ENCODE measurements around the gene WASL. TPM values are rescaled to one million over a fixed set of nuclear protein-coding genes. Genes with fewer than 3 reads are reported as not detected.

Gene WASL
- total and polyA plus RNA-seq, 2 of the 13 experiments (the other 11 are each of a cell fraction or from before 2014, with no cell fraction given), result 7.9 to 12.8 TPM

DNA sequence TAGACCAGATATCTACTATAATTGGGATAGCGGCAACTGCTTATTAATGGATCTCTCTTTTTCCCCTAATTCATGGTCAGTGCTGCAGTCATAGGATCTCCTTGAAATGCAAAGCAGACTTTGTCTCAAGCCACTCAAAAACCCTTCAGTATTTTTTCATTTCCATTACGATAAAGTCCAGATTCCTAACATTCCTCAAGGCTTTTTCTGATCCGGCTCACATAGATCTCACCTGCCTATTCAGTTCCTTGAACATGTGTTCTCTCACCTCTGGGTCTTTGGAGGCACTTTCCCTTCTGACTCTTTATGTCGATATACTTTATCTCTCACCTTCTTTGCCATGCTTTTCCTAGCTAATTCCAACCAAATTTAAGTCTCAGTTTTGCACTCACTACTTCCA, 25.7 kb upstream of the WASL start:
- DNase-seq (ENCODE audit: low spot score), result no peak
- H3K27me3 ChIP-seq (ENCODE audit: control insufficient read depth in 1 of 2, insufficient read depth in 2 of 2, low read length in 2 of 2), result no peaks in the 10 kb centered on the region
- no peak overlapping the region for H3K27ac ChIP-seq (ENCODE audit: extremely low read length, insufficient read depth, low read length)
- H2AFZ ChIP-seq (ENCODE audit: low read length), result no peak overlapping the region
- H3K9me3 ChIP-seq (ENCODE audit: low read length), result no peaks in the 10 kb centered on the region
- ChIA-PET POLR2A (no interaction called here), CTCF (ENCODE audit: low intra/inter-chr PET ratio, low total read pairs) (no interaction called here)
- no peak overlapping the region for H3K4me3 ChIP-seq (replicated peaks in 1 of 3; ENCODE audit: insufficient read depth in 1 of 3, low read depth in 2 of 3, low read length in 3 of 3)
- 64% methylated on average over 4 of the region's 4 CpGs for WGBS (ENCODE audit: low lambda C conversion rate)
- peaks cover 7% of the 10 kb centered on the region; the same call in 1 of the 2 replicates for H3K4me1 ChIP-seq (ENCODE audit: insufficient read depth, low read length)
- no peak for ATAC-seq
- no peaks in the 10 kb centered on the region for H4K20me1 ChIP-seq (ENCODE audit: insufficient read depth, low read length)
- TF ChIP-seq ZNF207 (IDR thresholded peaks at IDR 0.05; ENCODE audit: borderline replicate concordance) (no peak), MBD4 (IDR thresholded peaks at IDR 0.05; ENCODE audit: borderline replicate concordance, low read length) (no peak), SOX5 (CRISPR knock-in tag; IDR thresholded peaks at IDR 0.05; ENCODE audit: borderline replicate concordance) (no peak), BRCA1 (CRISPR knock-in tag; IDR thresholded peaks at IDR 0.05) (no peak), ZNF792 (CRISPR knock-in tag; IDR thresholded peaks at IDR 0.05) (no peak), ZNF260 (CRISPR knock-in tag; IDR thresholded peaks at IDR 0.05; ENCODE audit: borderline replicate concordance, low read depth) (no peak), SCMH1 (CRISPR knock-in tag; IDR thresholded peaks at IDR 0.05; ENCODE audit: borderline replicate concordance) (no peak), JUNB (CRISPR knock-in tag; IDR thresholded peaks at IDR 0.05; ENCODE audit: borderline replicate concordance) (no peak), ZBTB20 (CRISPR knock-in tag; IDR thresholded peaks at IDR 0.05; ENCODE audit: borderline replicate concordance, low read depth) (no peak), ZNF121 (CRISPR knock-in tag; IDR thresholded peaks at IDR 0.05) (no peak), TEAD2 (CRISPR knock-in tag; IDR thresholded peaks at IDR 0.05) (no peak), KLF6 (CRISPR knock-in tag; IDR thresholded peaks at IDR 0.05) (no peak), HNRNPH1 (optimal IDR thresholded peaks at IDR 0.05; ENCODE audit: low read depth, low read length) (no peak), GZF1 (CRISPR knock-in tag; IDR thresholded peaks at IDR 0.05) (no peak), NFIB (CRISPR knock-in tag; IDR thresholded peaks at IDR 0.05; ENCODE audit: borderline replicate concordance) (no peak)
- TF ChIP-seq, protein P1, sequence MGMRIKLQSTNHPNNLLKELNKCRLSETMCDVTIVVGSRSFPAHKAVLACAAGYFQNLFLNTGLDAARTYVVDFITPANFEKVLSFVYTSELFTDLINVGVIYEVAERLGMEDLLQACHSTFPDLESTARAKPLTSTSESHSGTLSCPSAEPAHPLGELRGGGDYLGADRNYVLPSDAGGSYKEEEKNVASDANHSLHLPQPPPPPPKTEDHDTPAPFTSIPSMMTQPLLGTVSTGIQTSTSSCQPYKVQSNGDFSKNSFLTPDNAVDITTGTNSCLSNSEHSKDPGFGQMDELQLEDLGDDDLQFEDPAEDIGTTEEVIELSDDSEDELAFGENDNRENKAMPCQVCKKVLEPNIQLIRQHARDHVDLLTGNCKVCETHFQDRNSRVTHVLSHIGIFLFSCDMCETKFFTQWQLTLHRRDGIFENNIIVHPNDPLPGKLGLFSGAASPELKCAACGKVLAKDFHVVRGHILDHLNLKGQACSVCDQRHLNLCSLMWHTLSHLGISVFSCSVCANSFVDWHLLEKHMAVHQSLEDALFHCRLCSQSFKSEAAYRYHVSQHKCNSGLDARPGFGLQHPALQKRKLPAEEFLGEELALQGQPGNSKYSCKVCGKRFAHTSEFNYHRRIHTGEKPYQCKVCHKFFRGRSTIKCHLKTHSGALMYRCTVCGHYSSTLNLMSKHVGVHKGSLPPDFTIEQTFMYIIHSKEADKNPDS (CRISPR knock-in tag; IDR thresholded peaks at IDR 0.05), result no peak
- TF ChIP-seq, protein P2, sequence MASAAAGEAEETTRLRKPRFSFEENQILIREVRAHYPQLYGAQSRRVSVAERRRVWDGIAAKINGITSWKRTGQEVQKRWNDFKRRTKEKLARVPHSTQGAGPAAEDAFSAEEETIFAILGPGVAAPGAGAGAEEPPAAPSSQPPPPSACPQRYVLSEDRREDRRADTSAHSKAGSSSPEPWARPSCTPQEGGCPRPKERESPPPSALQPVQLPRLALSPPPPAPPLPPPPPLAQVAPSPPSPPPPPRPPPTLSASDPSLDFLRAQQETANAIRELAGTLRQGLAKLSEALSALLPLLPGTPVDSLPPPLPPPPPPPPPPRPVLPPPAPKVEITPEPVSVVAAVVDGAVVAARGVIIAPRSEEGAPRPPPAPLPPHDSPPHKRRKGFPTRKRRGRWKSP (CRISPR knock-in tag; IDR thresholded peaks at IDR 0.05), result no peak
- FAIRE-seq, result no peak
- no peak overlapping the region for H3K4me2 ChIP-seq (ENCODE audit: low read depth, low read length)
- BruUV-seq (replicated peaks), result no TSS peak
- intact Hi-C loops (cut with micrococcal nuclease; ENCODE audit: unreplicated experiment), result no loop called here
- in situ Hi-C loops (cut with HindIII; ENCODE audit: extremely low pct_ligation_motif_present, low pct_unique_long_range_greater_than_20kb), result no loop called here
- H3K36me3 ChIP-seq (replicated peaks in 1 of 2; ENCODE audit: control insufficient read depth in 1 of 2, insufficient read depth in 2 of 2, low read length in 2 of 2), result no peaks in the 10 kb centered on the region
- no peaks in the 10 kb centered on the region for H3K79me2 ChIP-seq (ENCODE audit: insufficient read depth, low read length)
- H3K9ac ChIP-seq (ENCODE audit: insufficient read depth, low read depth, low read length), result no peak overlapping the region
